SK-N-SH (cell line): Measurements from ENCODE around the gene SEZ6L. TPM values are rescaled to one million over a fixed set of nuclear protein-coding genes. Genes with fewer than 3 reads are reported as not detected.

Source experiments
- CTCF ChIA-PET: fragments of 300-600, 350-600 bp; formaldehyde crosslinking; extraction: SDS; loops from one replicate; lab custom pipeline; 2021; lab: Yijun Ruan, JAX
- POLR2A ChIA-PET: fragments of 350-600 bp; sonication (Branson Sonifier 250); formaldehyde crosslinking; extraction: SDS; loops from one replicate; lab custom pipeline; 2020; ENCODE audit warnings: antibody characterized with exemption, inconsistent platforms; lab: Yijun Ruan, JAX
- DNase-seq: peaks from one replicate; pipeline ENCODE4 v3.0.0; 2012
- H2AFZ ChIP-seq: fragments of 200-600 bp; sonication (generic); 2 replicates; pipeline ENCODE4 v1.8.1; 2016; ENCODE audit warnings: antibody characterized with exemption, mild to moderate bottlenecking, low read depth
- H3F3A ChIP-seq: fragments of 200-600 bp; sonication (generic); replicated peaks from 2 replicates; pipeline ENCODE3; 2016; ENCODE audit warnings: antibody characterized with exemption, mild to moderate bottlenecking; ENCODE audit not compliant: insufficient read depth
- H3K27ac ChIP-seq, 2 experiments: fragments of 200-500 bp in 1 of 2; fragments of 200-600 bp in 1 of 2; sonication (Bioruptor generic) in 1 of 2; sonication (generic), shearing (Covaris generic) in 1 of 2; 2 replicates each; pipeline versions ENCODE4 v1.5.1 to v1.6.1; 2014 to 2016; ENCODE audit warnings: low read depth in 2 of 2, inconsistent platforms in 1 of 2, low read length in 1 of 2, mild to moderate bottlenecking in 1 of 2, mixed read lengths in 1 of 2
- H3K27me3 ChIP-seq: fragments of 200-600 bp; sonication (generic), shearing (Covaris generic); 2 replicates; pipeline ENCODE4 v1.6.1; 2016; ENCODE audit warnings: mixed run types; ENCODE audit not compliant: insufficient read depth
- H3K36me3 ChIP-seq, 2 experiments: fragments of 200-500 bp in 1 of 2; fragments of 200-600 bp in 1 of 2; sonication (Bioruptor generic) in 1 of 2; sonication (generic) in 1 of 2; replicated peaks in 1 of 2; 2 replicates each; pipeline versions ENCODE3 to v1.5.1; 2014 to 2016; ENCODE audit warnings: low read length in 1 of 2, mild to moderate bottlenecking in 1 of 2; ENCODE audit not compliant: insufficient read depth in 2 of 2, control insufficient read depth in 1 of 2
- H3K4me1 ChIP-seq, 2 experiments: fragments of 200-500 bp in 1 of 2; fragments of 200-600 bp in 1 of 2; sonication (Bioruptor generic) in 1 of 2; sonication (generic), shearing (Covaris generic) in 1 of 2; 2 replicates each; pipeline versions ENCODE4 v1.5.1 to v1.6.1; 2014 to 2016; ENCODE audit warnings: low read depth in 1 of 2, low read length in 1 of 2, mixed run types in 1 of 2; ENCODE audit not compliant: insufficient read depth in 2 of 2, control insufficient read depth in 1 of 2
- H3K4me2 ChIP-seq: fragments of 200-600 bp; sonication (generic), shearing (Covaris generic); 2 replicates; pipeline ENCODE4 v1.6.1; 2017; ENCODE audit warnings: mixed run types
- H3K4me3 ChIP-seq, 2 experiments: fragments of 200-500 bp in 1 of 2; fragments of 200-600 bp in 1 of 2; sonication (Bioruptor generic) in 1 of 2; sonication (generic), shearing (Covaris generic) in 1 of 2; 2 replicates each; pipeline versions ENCODE4 v1.5.1 to v1.8.1; 2014 to 2016; ENCODE audit warnings: low read depth in 2 of 2, inconsistent platforms in 1 of 2, low read length in 1 of 2, mild to moderate bottlenecking in 1 of 2, mixed read lengths in 1 of 2, moderate library complexity in 1 of 2
- H3K79me2 ChIP-seq: fragments of 200-600 bp; sonication (generic); 2 replicates; pipeline ENCODE4 v1.8.1; 2017; ENCODE audit warnings: mild to moderate bottlenecking; ENCODE audit not compliant: insufficient read depth
- H3K9ac ChIP-seq: fragments of 200-600 bp; sonication (generic); 2 replicates; pipeline ENCODE4 v1.6.1; 2017; ENCODE audit warnings: mixed run types
- H3K9me2 ChIP-seq: fragments of 200-600 bp; sonication (generic); 2 replicates; pipeline ENCODE4 v1.6.1; 2017; ENCODE audit warnings: mixed run types
- H3K9me3 ChIP-seq: fragments of 200-600 bp; sonication (generic); 2 replicates; pipeline ENCODE4 v1.6.1; 2017; ENCODE audit warnings: mixed run types, mild to moderate bottlenecking, moderate library complexity
- H4K20me1 ChIP-seq: fragments of 200-600 bp; sonication (generic); 2 replicates; pipeline ENCODE4 v1.6.1; 2017; ENCODE audit warnings: mild to moderate bottlenecking, mixed run types; ENCODE audit not compliant: insufficient read depth
- CHD2 ChIP-seq: fragments of 150-350 bp; IDR thresholded peaks from 2 replicates; pipeline ENCODE4 v1.6.1; 2018; ENCODE audit warnings: low read length; ENCODE audit not compliant: partially characterized antibody
- ELF1 ChIP-seq: IDR thresholded peaks from 2 replicates; pipeline ENCODE4 v1.4.0; 2012
- EZH2phosphoT487 ChIP-seq: fragments of 200-600 bp; sonication (generic); IDR thresholded peaks from 2 replicates; pipeline ENCODE4 v1.6.1; 2017; ENCODE audit warnings: low read depth, mixed run types, mild to moderate bottlenecking, antibody characterized with exemption, moderate library complexity, borderline replicate concordance
- FOSL2 ChIP-seq: IDR thresholded peaks from 2 replicates; pipeline ENCODE4 v1.4.0; 2012; ENCODE audit warnings: low read depth, mild to moderate bottlenecking, moderate library complexity, borderline replicate concordance
- FOXJ3 ChIP-seq: sonication (generic); formaldehyde crosslinking; IDR thresholded peaks from 2 replicates; pipeline ENCODE4 v1.5.1; 2020; ENCODE audit warnings: mild to moderate bottlenecking, missing genetic modification reagents
- GATA2 ChIP-seq: sonication (generic); formaldehyde crosslinking; IDR thresholded peaks from 2 replicates; pipeline ENCODE4 v1.5.0; 2020; ENCODE audit warnings: mild to moderate bottlenecking, missing genetic modification reagents
- JUND ChIP-seq: IDR thresholded peaks from 2 replicates; pipeline ENCODE4 v1.4.0; 2012
- MXI1 ChIP-seq: IDR thresholded peaks from 2 replicates; pipeline ENCODE4 v1.6.1; 2012; ENCODE audit warnings: mild to moderate bottlenecking, low read depth, low read length, improper control_type of control experiment
- POLR2AphosphoS5 ChIP-seq: IDR thresholded peaks from 2 replicates; pipeline ENCODE4 v1.6.1; 2012; ENCODE audit warnings: low read depth, low read length
- RAD21 ChIP-seq: IDR thresholded peaks from 2 replicates; pipeline ENCODE4 v1.6.1; 2012; ENCODE audit warnings: mild to moderate bottlenecking, low read length
- RXRA ChIP-seq: IDR thresholded peaks from 2 replicates; pipeline ENCODE4 v1.4.0; 2012; ENCODE audit warnings: low read depth, mild to moderate bottlenecking, borderline replicate concordance
- SIN3A ChIP-seq: IDR thresholded peaks from 2 replicates; pipeline ENCODE4 v1.6.1; 2012; ENCODE audit warnings: low read depth, mild to moderate bottlenecking, low read length, moderate library complexity, borderline replicate concordance
- SMC3 ChIP-seq: IDR thresholded peaks from 2 replicates; pipeline ENCODE4 v1.6.1; 2012; ENCODE audit warnings: low read depth, low read length, improper control_type of control experiment
- TAF1 ChIP-seq: IDR thresholded peaks from 2 replicates; pipeline ENCODE4 v1.6.1; 2012; ENCODE audit warnings: low read depth, mild to moderate bottlenecking, low read length, moderate library complexity, borderline replicate concordance
- TEAD4 ChIP-seq: IDR thresholded peaks from 2 replicates; pipeline ENCODE4 v1.4.0; 2012; ENCODE audit warnings: mild to moderate bottlenecking, borderline replicate concordance; ENCODE audit not compliant: insufficient read depth
- YY1 ChIP-seq: IDR thresholded peaks from 2 replicates; pipeline ENCODE4 v1.4.0; 2012; ENCODE audit warnings: low read depth, mild to moderate bottlenecking
- WGBS: methylation state at CpG from one replicate; pipeline ENCODE4 v1.1.6; 2017; ENCODE audit warnings: low lambda C conversion rate; 5-methylcytosine and 5-hydroxymethylcytosine counted together
- polyA plus RNA-seq, 3 experiments: library from polyadenylated mRNA; depleted of rRNA; stranded (reverse); fragments of >200 nt; gene quantifications; 2 replicates each; pipeline ENCODE4 v1.2.3, GENCODE V29; 2012
- TF ChIP-seq, protein P1 (sequence below): fragments of 200-600 bp; sonication (generic); IDR thresholded peaks from 2 replicates; pipeline ENCODE4 v1.6.1; 2017; ENCODE audit warnings: antibody characterized with exemption, mild to moderate bottlenecking, moderate library complexity
- TF ChIP-seq, protein P2 (sequence below): IDR thresholded peaks from 2 replicates; pipeline ENCODE4 v1.6.1; 2012; ENCODE audit warnings: mild to moderate bottlenecking, low read depth, low read length, moderate library complexity

Gene SEZ6L
- polyA plus RNA-seq, 1 of the 3 experiments (the other 2 are of a cell fraction) = 0.10 TPM

DNA sequence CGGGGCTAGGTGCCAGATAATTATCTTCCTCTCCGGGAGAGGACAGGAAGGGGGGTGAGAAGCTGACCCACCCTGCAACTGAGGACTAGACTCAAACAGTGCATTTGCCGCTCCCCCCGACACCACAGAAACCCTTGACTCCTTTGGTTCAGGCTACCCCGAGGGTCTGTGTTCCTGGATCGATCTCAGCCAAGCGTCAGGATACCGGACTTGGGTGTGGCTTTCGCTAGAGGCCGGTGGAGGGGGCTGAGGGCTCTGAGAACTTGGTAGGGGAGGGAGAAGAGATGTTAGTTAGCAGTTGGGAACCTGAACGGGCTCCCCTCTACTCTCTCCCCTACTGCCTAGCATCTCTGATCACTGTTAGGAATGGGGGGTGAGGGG lies 840 bp downstream of the SEZ6L start:
- peak overlapping the region; percentile 37; the same call in 1 of the 2 replicates for H3K4me2 ChIP-seq
- peak overlapping the region in 1 of 2 experiments; percentile 51; a peak in 2 of 4 replicates for H3K4me3 ChIP-seq
- WGBS = 1% methylated on average over 7 of the region's 11 CpGs
- H3K9ac ChIP-seq = no peak overlapping the region
- H2AFZ ChIP-seq = no peak overlapping the region
- POLR2A ChIA-PET = no interaction called here
- H3K9me3 ChIP-seq = no peaks in the 10 kb centered on the region
- peak overlapping the region in 1 of 2 experiments; percentile 66; a peak in 1 of 4 replicates for H3K27ac ChIP-seq
- H3K36me3 ChIP-seq = no peaks in the 10 kb centered on the region
- no peaks in the 10 kb centered on the region for H4K20me1 ChIP-seq
- TF ChIP-seq SIN3A (no peak), EZH2phosphoT487 (no peak), MXI1 (no peak), TAF1 (no peak), JUND (no peak), GATA2 (CRISPR knock-in tag) (no peak), YY1 (no peak), RXRA (no peak), FOSL2 (no peak), CHD2 (no peak), TEAD4 (no peak), POLR2AphosphoS5 (no peak), FOXJ3 (no peak)
- TF ChIP-seq, protein P1, sequence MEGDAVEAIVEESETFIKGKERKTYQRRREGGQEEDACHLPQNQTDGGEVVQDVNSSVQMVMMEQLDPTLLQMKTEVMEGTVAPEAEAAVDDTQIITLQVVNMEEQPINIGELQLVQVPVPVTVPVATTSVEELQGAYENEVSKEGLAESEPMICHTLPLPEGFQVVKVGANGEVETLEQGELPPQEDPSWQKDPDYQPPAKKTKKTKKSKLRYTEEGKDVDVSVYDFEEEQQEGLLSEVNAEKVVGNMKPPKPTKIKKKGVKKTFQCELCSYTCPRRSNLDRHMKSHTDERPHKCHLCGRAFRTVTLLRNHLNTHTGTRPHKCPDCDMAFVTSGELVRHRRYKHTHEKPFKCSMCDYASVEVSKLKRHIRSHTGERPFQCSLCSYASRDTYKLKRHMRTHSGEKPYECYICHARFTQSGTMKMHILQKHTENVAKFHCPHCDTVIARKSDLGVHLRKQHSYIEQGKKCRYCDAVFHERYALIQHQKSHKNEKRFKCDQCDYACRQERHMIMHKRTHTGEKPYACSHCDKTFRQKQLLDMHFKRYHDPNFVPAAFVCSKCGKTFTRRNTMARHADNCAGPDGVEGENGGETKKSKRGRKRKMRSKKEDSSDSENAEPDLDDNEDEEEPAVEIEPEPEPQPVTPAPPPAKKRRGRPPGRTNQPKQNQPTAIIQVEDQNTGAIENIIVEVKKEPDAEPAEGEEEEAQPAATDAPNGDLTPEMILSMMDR = no peak
- no peaks in the 10 kb centered on the region for H3K9me2 ChIP-seq
- no peaks in the 10 kb centered on the region for H3K79me2 ChIP-seq
- H3K4me1 ChIP-seq = peaks cover 0 to 23% of the 10 kb centered on the region in 2 experiments; a peak in 2 of 4 replicates
- CTCF ChIA-PET = interaction anchor here (0.6 to 8.0 kb wide), 24 partner anchors 11 to 396 kb away, joined by 3 to 133 read pairs (median 4); no protein-coding TSS in a partner anchor
- DNase-seq = no peak
- H3F3A ChIP-seq = no peaks in the 10 kb centered on the region
- H3K27me3 ChIP-seq = 0 out of 2 replicates have a peak, but pooled peaks cover 7% of the 10 kb centered on the region

DNA sequence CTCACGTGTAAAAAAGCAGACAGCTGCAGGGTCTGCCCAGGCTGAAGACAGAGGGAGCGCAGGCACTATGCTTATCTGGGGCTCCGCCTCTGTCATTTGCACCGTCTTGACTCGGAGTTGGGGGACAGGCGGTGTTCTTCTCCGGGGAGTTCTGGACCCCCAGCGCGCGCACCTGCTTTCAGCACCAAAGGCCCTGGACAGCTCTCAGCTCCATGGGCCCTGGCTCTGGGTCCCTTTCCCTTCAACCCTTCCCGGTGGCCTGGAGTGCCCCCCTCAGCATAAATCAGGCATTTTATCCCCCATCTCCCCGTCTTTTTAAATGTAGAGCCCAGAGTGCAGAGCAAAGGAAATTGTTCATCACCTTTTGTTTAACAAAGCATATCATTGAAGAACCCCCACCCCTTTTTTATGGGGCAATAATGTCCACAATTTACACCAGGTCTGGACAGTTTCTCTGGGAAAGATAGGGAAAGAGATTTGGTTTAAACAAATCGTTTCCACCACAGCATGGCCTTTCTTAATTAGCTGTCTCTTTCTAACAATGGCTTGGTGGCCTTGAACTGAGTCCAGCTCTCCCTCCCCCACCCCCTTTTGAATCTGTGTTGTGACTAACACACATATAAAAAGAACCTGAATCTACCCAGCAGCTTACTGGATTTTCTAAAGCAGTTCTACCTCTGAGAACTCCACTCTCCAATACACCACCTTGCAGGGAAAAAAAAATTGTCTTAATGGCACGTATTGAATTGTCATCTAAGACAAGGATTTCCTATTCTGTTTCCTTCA lies 1.7 kb downstream of the SEZ6L start:
- WGBS = 38% methylated on average over 13 of the region's 14 CpGs
- POLR2A ChIA-PET = interaction anchor here (0.6 kb wide), 2 partner anchors 209 to 391 kb away, joined by 3 to 4 read pairs; no protein-coding TSS in a partner anchor

More for the DNA sequence above, 1.7 kb downstream of the SEZ6L start:
- Histone ChIP-seq H3K79me2 (no peaks in the 10 kb centered on the region), H3K9me2 (no peaks in the 10 kb centered on the region), H3K9ac (no peak overlapping the region), H3K4me1 (peaks cover 0 to 23% of the 10 kb centered on the region in 2 experiments; a peak in 2 of 4 replicates), H3K4me3 (peak overlapping the region in 1 of 2 experiments; percentile 51; a peak in 2 of 4 replicates), H3K4me2 (no peak overlapping the region), H3K9me3 (no peaks in the 10 kb centered on the region), H3K27me3 (0 out of 2 replicates have a peak, but pooled peaks cover 7% of the 10 kb centered on the region), H3K27ac (peak overlapping the region in 1 of 2 experiments; percentile 62; a peak in 2 of 4 replicates), H2AFZ (no peak overlapping the region), H3F3A (no peaks in the 10 kb centered on the region), H4K20me1 (no peaks in the 10 kb centered on the region), H3K36me3 (no peaks in the 10 kb centered on the region)
- TF ChIP-seq TEAD4 = no peak
- TF ChIP-seq, protein P2, sequence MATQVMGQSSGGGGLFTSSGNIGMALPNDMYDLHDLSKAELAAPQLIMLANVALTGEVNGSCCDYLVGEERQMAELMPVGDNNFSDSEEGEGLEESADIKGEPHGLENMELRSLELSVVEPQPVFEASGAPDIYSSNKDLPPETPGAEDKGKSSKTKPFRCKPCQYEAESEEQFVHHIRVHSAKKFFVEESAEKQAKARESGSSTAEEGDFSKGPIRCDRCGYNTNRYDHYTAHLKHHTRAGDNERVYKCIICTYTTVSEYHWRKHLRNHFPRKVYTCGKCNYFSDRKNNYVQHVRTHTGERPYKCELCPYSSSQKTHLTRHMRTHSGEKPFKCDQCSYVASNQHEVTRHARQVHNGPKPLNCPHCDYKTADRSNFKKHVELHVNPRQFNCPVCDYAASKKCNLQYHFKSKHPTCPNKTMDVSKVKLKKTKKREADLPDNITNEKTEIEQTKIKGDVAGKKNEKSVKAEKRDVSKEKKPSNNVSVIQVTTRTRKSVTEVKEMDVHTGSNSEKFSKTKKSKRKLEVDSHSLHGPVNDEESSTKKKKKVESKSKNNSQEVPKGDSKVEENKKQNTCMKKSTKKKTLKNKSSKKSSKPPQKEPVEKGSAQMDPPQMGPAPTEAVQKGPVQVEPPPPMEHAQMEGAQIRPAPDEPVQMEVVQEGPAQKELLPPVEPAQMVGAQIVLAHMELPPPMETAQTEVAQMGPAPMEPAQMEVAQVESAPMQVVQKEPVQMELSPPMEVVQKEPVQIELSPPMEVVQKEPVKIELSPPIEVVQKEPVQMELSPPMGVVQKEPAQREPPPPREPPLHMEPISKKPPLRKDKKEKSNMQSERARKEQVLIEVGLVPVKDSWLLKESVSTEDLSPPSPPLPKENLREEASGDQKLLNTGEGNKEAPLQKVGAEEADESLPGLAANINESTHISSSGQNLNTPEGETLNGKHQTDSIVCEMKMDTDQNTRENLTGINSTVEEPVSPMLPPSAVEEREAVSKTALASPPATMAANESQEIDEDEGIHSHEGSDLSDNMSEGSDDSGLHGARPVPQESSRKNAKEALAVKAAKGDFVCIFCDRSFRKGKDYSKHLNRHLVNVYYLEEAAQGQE = peak; percentile 86
- TF ChIP-seq SMC3 = peak; percentile 28; the same call in 1 of the 2 replicates
- peak; percentile 68 for TF ChIP-seq RAD21
- no peak for TF ChIP-seq GATA2 (CRISPR knock-in tag)
- TF ChIP-seq ELF1 = no peak
- TF ChIP-seq, protein P1 = no peak
- peak; percentile 62 for DNase-seq
- CTCF ChIA-PET = interaction anchor here (0.6 to 8.0 kb wide), 51 partner anchors 10 to 469 kb away, joined by 3 to 133 read pairs (median 4); no protein-coding TSS in a partner anchor
